HEK293 (cell line): Measurements from ENCODE around the gene TNKS2.
A peak's percentile ranks its signal among the peaks of the same experiment; 100 is the strongest.

Experiments
- CTCF ChIA-PET: fragments of 350-600 bp; formaldehyde crosslinking; extraction: SDS; loops from one replicate; lab custom pipeline; 2021; ENCODE audit warnings: antibody characterized with exemption; lab: Yijun Ruan, JAX
- POLR2A ChIA-PET: fragments of 300-600 bp; formaldehyde crosslinking; extraction: SDS; loops from one replicate; lab custom pipeline; 2020; ENCODE audit warnings: antibody characterized with exemption, inconsistent platforms; lab: Yijun Ruan, JAX
- H3K27ac ChIP-seq: fragments of 200-500 bp; sonication (Bioruptor generic); 2 replicates; pipeline ENCODE4 v1.5.1; 2014; ENCODE audit warnings: low read depth, low read length, control low read depth, inconsistent platforms; ENCODE audit errors: extremely low read depth
- H3K36me3 ChIP-seq, 2 experiments: fragments of 200-500 bp in 1 of 2; sonication (Bioruptor generic) in 1 of 2; 1 replicate in 1 of 2; 2 replicates in 1 of 2; pipeline ENCODE4 v1.5.1; 2014 to 2017; ENCODE audit warnings: inconsistent platforms in 2 of 2, low read length in 2 of 2; ENCODE audit not compliant: control insufficient read depth in 2 of 2, insufficient read depth in 1 of 2
- H3K4me1 ChIP-seq: fragments of 200-500 bp; sonication (Bioruptor generic); 2 replicates; pipeline ENCODE4 v1.5.1; 2014; ENCODE audit warnings: mild to moderate bottlenecking, low read length, inconsistent platforms; ENCODE audit not compliant: control insufficient read depth, insufficient read depth
- H3K4me3 ChIP-seq: 2 replicates; pipeline ENCODE4 v1.5.1; 2011; ENCODE audit warnings: low read depth, mild to moderate bottlenecking, control low read depth, low read length, moderate library complexity
- H3K9me3 ChIP-seq: fragments of 200-500 bp; sonication (Bioruptor generic); 2 replicates; pipeline ENCODE4 v1.5.1; 2014; ENCODE audit warnings: low read depth, low read length, inconsistent platforms; ENCODE audit not compliant: control insufficient read depth, insufficient read depth
- EGR2 ChIP-seq: fragments of 450-650 bp; formaldehyde crosslinking; IDR thresholded peaks from 2 replicates; pipeline ENCODE4 v1.5.1; 2016; ENCODE audit warnings: low read depth, missing biosample characterization, missing genetic modification characterization
- FEZF1 ChIP-seq: fragments of 450-650 bp; formaldehyde crosslinking; IDR thresholded peaks from 2 replicates; pipeline ENCODE4 v1.5.1; 2016; ENCODE audit warnings: missing biosample characterization, missing genetic modification characterization
- GLI2 ChIP-seq: fragments of 450-650 bp; formaldehyde crosslinking; IDR thresholded peaks from 2 replicates; pipeline ENCODE4; 2017; ENCODE audit warnings: missing biosample characterization, missing genetic modification characterization, low read depth, borderline replicate concordance
- KLF10 ChIP-seq: fragments of 450-650 bp; IDR thresholded peaks from 2 replicates; pipeline ENCODE4 v1.5.1; 2018; ENCODE audit warnings: missing biosample characterization, mild to moderate bottlenecking, missing genetic modification characterization
- PATZ1 ChIP-seq: fragments of 450-650 bp; formaldehyde crosslinking; IDR thresholded peaks from 2 replicates; pipeline ENCODE4 v1.5.1; 2016; ENCODE audit warnings: missing biosample characterization, missing genetic modification characterization
- PBX3 ChIP-seq: sonication (generic); formaldehyde crosslinking; IDR thresholded peaks from 2 replicates; pipeline ENCODE4 v1.8.1; 2022; ENCODE audit warnings: mild to moderate bottlenecking, moderate library complexity, missing genetic modification reagents
- PRDM2 ChIP-seq: fragments of 450-650 bp; formaldehyde crosslinking; IDR thresholded peaks from 2 replicates; pipeline ENCODE4 v1.5.1; 2016; ENCODE audit warnings: missing biosample characterization, missing genetic modification characterization, borderline replicate concordance
- PRDM6 ChIP-seq: fragments of 450-650 bp; formaldehyde crosslinking; IDR thresholded peaks from 2 replicates; pipeline ENCODE4 v1.5.1; 2017; ENCODE audit warnings: missing biosample characterization, missing genetic modification characterization
- SP7 ChIP-seq: fragments of 450-650 bp; formaldehyde crosslinking; IDR thresholded peaks from 2 replicates; pipeline ENCODE4 v1.5.1; 2016; ENCODE audit warnings: missing biosample characterization, missing genetic modification characterization
- ZBTB20 ChIP-seq: fragments of 450-650 bp; formaldehyde crosslinking; IDR thresholded peaks from 2 replicates; pipeline ENCODE4 v1.5.1; 2016; ENCODE audit warnings: missing biosample characterization, missing genetic modification characterization
- ZBTB6 ChIP-seq: fragments of 450-650 bp; formaldehyde crosslinking; IDR thresholded peaks from 2 replicates; pipeline ENCODE4 v1.5.1; 2017; ENCODE audit warnings: missing biosample characterization, missing genetic modification characterization
- ZNF2 ChIP-seq: fragments of 450-650 bp; formaldehyde crosslinking; IDR thresholded peaks from 2 replicates; pipeline ENCODE4 v1.5.1; 2016; ENCODE audit warnings: missing biosample characterization, missing genetic modification characterization
- ZNF302 ChIP-seq: fragments of 450-650 bp; formaldehyde crosslinking; IDR thresholded peaks from 2 replicates; pipeline ENCODE4 v1.5.1; 2016; ENCODE audit warnings: missing biosample characterization, missing genetic modification characterization, low read depth
- ZNF335 ChIP-seq: fragments of 450-650 bp; formaldehyde crosslinking; conservative IDR thresholded peaks from 2 replicates; pipeline ENCODE4 v1.5.1; 2016; ENCODE audit warnings: missing biosample characterization, missing genetic modification characterization
- ZNF394 ChIP-seq: fragments of 450-650 bp; formaldehyde crosslinking; IDR thresholded peaks from 2 replicates; pipeline ENCODE4 v1.5.1; 2016; ENCODE audit warnings: missing biosample characterization, missing genetic modification characterization, mild to moderate bottlenecking, moderate library complexity, borderline replicate concordance
- ZNF610 ChIP-seq: fragments of 450-650 bp; formaldehyde crosslinking; IDR thresholded peaks from 2 replicates; pipeline ENCODE4 v1.5.1; 2016; ENCODE audit warnings: missing biosample characterization, missing genetic modification characterization, borderline replicate concordance
- ZSCAN4 ChIP-seq: fragments of 450-650 bp; formaldehyde crosslinking; IDR thresholded peaks from 2 replicates; pipeline ENCODE4 v1.5.1; 2017; ENCODE audit warnings: missing biosample characterization, missing genetic modification characterization
- ZXDB ChIP-seq: fragments of 450-650 bp; formaldehyde crosslinking; IDR thresholded peaks from 2 replicates; pipeline ENCODE4 v1.5.1; 2016; ENCODE audit warnings: missing biosample characterization, missing genetic modification characterization

TNKS2 gene

GRCh38 chr10:91886954-91887271 is 88.7 kb downstream of the TNKS2 start:
- TF ChIP-seq ZBTB6 (tag by site-specific recombination) (no peak), ZBTB20 (no peak; the same call in 1 of the 2 replicates), ZNF610 (tag by site-specific recombination) (no peak), KLF10 (0 out of 2 replicates have a peak, but pooled peaks have one; percentile 23), PRDM2 (tag by site-specific recombination) (no peak), PRDM6 (tag by site-specific recombination) (peak; percentile 52), FEZF1 (tag by site-specific recombination) (peak; percentile 44), GLI2 (tag by site-specific recombination) (0 out of 2 replicates have a peak, but pooled peaks have one; percentile 39), PBX3 (CRISPR knock-in tag) (no peak), ZXDB (tag by site-specific recombination) (peak; percentile 90; the same call in 1 of the 2 replicates), ZNF302 (tag by site-specific recombination) (no peak), ZNF335 (no peak)
- no peaks in the 10 kb centered on the region for H3K36me3 ChIP-seq
- H3K9me3 ChIP-seq, result no peaks in the 10 kb centered on the region
- CTCF ChIA-PET, result interaction anchor here (1.9 kb wide), 1 partner anchor 30 kb away, joined by 4 read pairs; no protein-coding TSS in a partner anchor
- peaks cover 30% of the 10 kb centered on the region for H3K4me1 ChIP-seq
- POLR2A ChIA-PET, result interaction anchor here (0.6 to 1.9 kb wide), 6 partner anchors 13 to 646 kb away, joined by 3 to 18 read pairs (median 6); partner anchors contain the start of genes BTAF1, FGFBP3 and TNKS2
- H3K4me3 ChIP-seq, result peak overlapping the region; percentile 35
- peak overlapping the region; percentile 75 for H3K27ac ChIP-seq

- Histone ChIP-seq H3K9me3 (no peaks in the 10 kb centered on the region), H3K4me3 (peak overlapping the region; percentile 35), H3K27ac (peak overlapping the region; percentile 75), H3K36me3 (no peaks in the 10 kb centered on the region), H3K4me1 (peaks cover 30% of the 10 kb centered on the region)
- POLR2A ChIA-PET, result interaction anchor here (0.6 to 1.9 kb wide), 7 partner anchors 12 to 646 kb away, joined by 3 to 18 read pairs (median 6); partner anchors contain the start of genes BTAF1, FGFBP3 and TNKS2
- CTCF ChIA-PET, result interaction anchor here (1.9 kb wide), 1 partner anchor 31 kb away, joined by 4 read pairs; no protein-coding TSS in a partner anchor
- peak; percentile 91; the same call in 1 of the 2 replicates for TF ChIP-seq PATZ1
- peak; percentile 45; the same call in 1 of the 2 replicates for TF ChIP-seq ZNF394
- TF ChIP-seq SP7, result peak; percentile 58; the same call in 1 of the 2 replicates
- TF ChIP-seq ZNF2, result peak; percentile 45; the same call in 1 of the 2 replicates
- TF ChIP-seq ZSCAN4, result 0 out of 2 replicates have a peak, but pooled peaks have one; percentile 13
- TF ChIP-seq EGR2 (tag by site-specific recombination), result peak; percentile 83
These were observed 89.2 kb downstream of the TNKS2 start for GRCh38 chr10:91887272-91888076.
